Activated CD4-positive, alpha-beta T cell treated with anti-CD3 and anti-CD28 coated beads for 36 hours (primary cell): ENCODE results near the gene RERE. TPM values are rescaled to one million over a fixed set of nuclear protein-coding genes. Genes with fewer than 3 reads are reported as not detected.

Experiments used
- ATAC-seq: fragments of 200-7000 bp; cut with Tn5 transposase; one replicate; pipeline ENCODE4 v1.10.0; 2021; ENCODE audit warnings: mild to moderate bottlenecking, moderate library complexity
- CTCF ChIA-PET: fragments of 350-600 bp; sonication (Branson Sonifier 250); formaldehyde crosslinking; loops from one replicate; lab custom pipeline; 2021; ENCODE audit warnings: antibody characterized with exemption; lab: Charles Lee
- POLR2A ChIA-PET: fragments of 350-600 bp; sonication (Branson Sonifier 250); formaldehyde crosslinking; loops from one replicate; lab custom pipeline; 2021; ENCODE audit warnings: antibody characterized with exemption, inconsistent platforms; lab: Charles Lee
- DNase-seq: peaks from one replicate; pipeline ENCODE4 v3.0.0-alpha.2; 2020
- H3K27ac Mint-ChIP-seq: one replicate; pipeline ENCODE4 v1.8.0; 2021; ENCODE audit warnings: mixed read lengths
- H3K27me3 Mint-ChIP-seq: one replicate; pipeline ENCODE4 v1.8.0; 2021; ENCODE audit warnings: mixed read lengths
- H3K36me3 Mint-ChIP-seq: one replicate; pipeline ENCODE4 v1.8.0; 2021; ENCODE audit warnings: low read depth, mixed read lengths
- H3K4me1 Mint-ChIP-seq: one replicate; pipeline ENCODE4 v1.8.0; 2021; ENCODE audit warnings: mixed read lengths
- H3K4me3 Mint-ChIP-seq: one replicate; pipeline ENCODE4 v1.8.0; 2021; ENCODE audit warnings: mild to moderate bottlenecking, moderate library complexity, mixed read lengths
- H3K9me3 Mint-ChIP-seq: one replicate; pipeline ENCODE4 v1.8.0; 2021; ENCODE audit warnings: low read depth, mixed read lengths
- intact Hi-C, 2 experiments: fragments of 100-400 bp; cut with DNase I in 1 of 2; cut with micrococcal nuclease in 1 of 2; formaldehyde crosslinking; loops; one replicate each; pipeline versions ENCODE4 v1.14.2 to v1.15.1; 2022 to 2024; cut with DNase I, micrococcal nuclease
- total RNA-seq, 2 experiments: library from RNA; stranded (reverse); gene quantifications; one replicate each; pipeline ENCODE4 v1.2.3, GENCODE V29; 2021

The RERE gene
- total RNA-seq, 2 experiments from 2014 or later = 57.4 to 71.6 TPM

DNA sequence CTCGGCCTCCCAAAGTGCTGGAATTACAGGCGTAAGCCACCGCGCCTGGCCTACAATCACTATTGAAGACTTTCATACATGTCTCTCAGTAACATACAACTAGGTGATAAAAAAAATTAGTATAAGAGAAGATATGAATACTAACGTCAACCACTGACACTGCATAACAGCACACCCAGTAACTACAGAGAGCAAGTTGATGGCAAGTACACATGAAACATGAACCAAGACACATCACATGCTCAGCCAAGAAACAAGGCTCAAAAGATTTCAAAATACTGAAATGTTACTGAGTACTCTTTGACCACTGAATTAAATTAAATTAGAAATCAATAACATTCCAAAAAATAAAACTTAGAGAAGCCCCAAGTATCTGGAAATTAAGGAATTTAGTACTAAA, 331.4 kb downstream of the RERE start:
- ChIA-PET POLR2A (no interaction called here), CTCF (interaction anchor here (0.7 kb wide), 1 partner anchor 241 kb away, joined by 4 read pairs; no protein-coding TSS in a partner anchor)
- DNase-seq = no peak
- peaks cover 3% of the 10 kb centered on the region for H3K4me1 Mint-ChIP-seq
- no peak overlapping the region for H3K4me3 Mint-ChIP-seq
- no peak for ATAC-seq
- peaks cover 1% of the 10 kb centered on the region for H3K36me3 Mint-ChIP-seq
- no peak overlapping the region for H3K27ac Mint-ChIP-seq
- no peaks in the 10 kb centered on the region for H3K27me3 Mint-ChIP-seq
- intact Hi-C loops = no loop called here
- no peaks in the 10 kb centered on the region for H3K9me3 Mint-ChIP-seq

DNA sequence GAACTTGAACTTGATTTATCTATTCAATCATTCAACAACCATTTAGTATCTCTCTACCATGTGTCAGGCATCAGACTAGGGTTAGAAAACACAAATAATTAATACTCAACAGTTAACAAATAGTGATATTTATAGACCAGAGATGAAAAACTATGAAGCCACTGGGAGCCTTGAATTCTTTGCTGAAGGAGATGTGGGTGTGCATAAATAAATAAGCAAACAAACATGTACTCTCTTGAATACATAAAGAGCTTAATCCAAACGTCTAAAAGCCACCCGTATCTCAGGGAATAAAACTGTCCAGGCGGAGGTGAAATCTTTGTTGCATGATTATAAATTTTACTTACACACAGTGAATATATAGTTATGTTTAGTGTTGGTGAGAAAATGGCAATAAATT, 333.9 kb downstream of the RERE start:
- no peak overlapping the region for H3K4me3 Mint-ChIP-seq
- H3K9me3 Mint-ChIP-seq = no peaks in the 10 kb centered on the region
- H3K27me3 Mint-ChIP-seq = no peaks in the 10 kb centered on the region
- peaks cover 3% of the 10 kb centered on the region for H3K4me1 Mint-ChIP-seq
- intact Hi-C loops = no loop called here
- ChIA-PET CTCF (interaction anchor here (0.6 kb wide), 1 partner anchor 28 kb away, joined by 3 read pairs; no protein-coding TSS in a partner anchor), POLR2A (no interaction called here)
- no peaks in the 10 kb centered on the region for H3K36me3 Mint-ChIP-seq
- DNase-seq = no peak
- H3K27ac Mint-ChIP-seq = no peak overlapping the region
- ATAC-seq = no peak

DNA sequence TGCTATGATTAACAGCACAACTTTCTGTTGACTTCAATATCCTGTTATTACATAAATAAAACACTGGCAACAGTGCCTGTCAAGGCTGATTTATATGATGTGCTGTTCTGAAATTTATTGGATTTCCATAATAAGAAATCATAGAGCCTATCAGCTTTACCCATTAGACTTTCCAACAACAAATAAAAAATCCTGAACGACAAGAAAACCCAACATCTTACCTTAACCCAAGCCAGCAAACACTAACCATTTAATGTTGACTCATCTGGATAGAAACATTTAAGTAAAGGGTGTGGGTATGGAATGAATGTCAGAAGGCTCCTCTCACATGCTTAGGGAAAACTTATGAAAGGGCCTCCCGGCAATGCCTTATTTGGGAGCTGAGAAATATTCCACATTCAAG, 334.5 kb downstream of the RERE start:
- Mint-ChIP-seq H3K36me3 (no peaks in the 10 kb centered on the region), H3K9me3 (no peaks in the 10 kb centered on the region), H3K4me3 (no peak overlapping the region), H3K4me1 (peaks cover 9% of the 10 kb centered on the region), H3K27ac (no peak overlapping the region), H3K27me3 (no peaks in the 10 kb centered on the region)
- intact Hi-C loops = no loop called here
- ATAC-seq (no peak), DNase-seq (no peak)
- POLR2A ChIA-PET = no interaction called here
- CTCF ChIA-PET = interaction anchor here (0.6 to 1.5 kb wide), 2 partner anchors 10 to 27 kb away, joined by 3 to 5 read pairs; no protein-coding TSS in a partner anchor

DNA sequence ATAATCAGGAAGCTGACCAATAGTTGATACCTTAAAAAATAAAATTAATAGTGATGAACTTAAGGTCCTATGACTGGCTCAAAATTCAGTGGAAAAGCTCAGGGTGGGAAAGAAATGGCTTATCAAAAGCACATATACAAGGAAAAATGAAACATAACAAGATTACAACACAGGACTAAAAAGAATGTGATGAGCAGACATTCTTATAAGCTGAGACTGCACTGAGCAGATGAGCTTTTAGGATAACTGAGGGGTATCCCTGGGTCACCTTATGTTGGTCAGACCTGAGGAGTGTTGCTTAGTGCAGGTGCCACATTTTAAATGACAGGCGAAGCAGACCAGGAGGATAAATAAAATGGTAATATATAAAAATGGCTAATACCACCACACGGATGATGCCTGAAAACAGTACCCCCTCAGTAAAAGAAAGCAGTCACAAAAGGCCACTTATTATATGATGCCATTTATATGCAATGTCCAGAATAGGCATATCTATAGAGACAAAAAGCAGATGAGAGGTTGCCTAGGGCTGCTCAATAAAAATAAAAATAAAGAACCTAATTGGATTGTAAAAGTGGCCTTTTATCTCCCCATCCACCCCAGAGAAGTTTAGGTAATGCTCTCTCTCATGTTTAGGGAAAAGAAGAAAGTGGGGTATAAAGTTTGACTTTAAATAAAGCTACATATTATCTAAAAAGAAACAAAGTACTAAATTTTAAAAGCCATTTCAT, 335.6 kb downstream of the RERE start:
- Mint-ChIP-seq H3K9me3 (no peaks in the 10 kb centered on the region), H3K4me1 (peaks cover 21% of the 10 kb centered on the region), H3K4me3 (no peak overlapping the region), H3K27me3 (no peaks in the 10 kb centered on the region), H3K36me3 (no peaks in the 10 kb centered on the region), H3K27ac (no peak overlapping the region)
- DNase-seq = no peak
- ChIA-PET POLR2A (no interaction called here), CTCF (interaction anchor here (1.5 kb wide), 1 partner anchor 11 kb away, joined by 5 read pairs; no protein-coding TSS in a partner anchor)
- intact Hi-C loops = no loop called here
- ATAC-seq = no peak

DNA sequence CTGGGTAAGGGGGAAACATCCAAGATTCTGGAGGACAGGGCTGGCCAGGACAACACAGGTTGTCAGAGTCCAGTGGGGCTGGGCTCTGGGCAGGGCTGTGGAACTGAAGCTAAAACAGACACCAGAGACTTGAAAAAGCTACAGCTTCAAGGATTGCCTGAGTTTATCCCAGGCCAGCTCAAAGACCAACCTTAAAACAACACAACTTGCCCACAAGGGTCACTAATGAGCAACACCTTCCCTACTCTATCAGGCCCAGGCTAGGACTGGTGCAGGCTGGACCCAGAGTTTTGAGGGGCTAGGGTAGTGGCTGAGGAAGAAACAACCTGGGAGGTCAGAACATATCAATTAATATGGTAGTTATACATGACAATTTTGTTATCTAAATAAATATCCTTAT, 338.9 kb downstream of the RERE start:
- Mint-ChIP-seq H3K4me1 (peaks cover 39% of the 10 kb centered on the region), H3K36me3 (no peaks in the 10 kb centered on the region), H3K27me3 (no peaks in the 10 kb centered on the region), H3K9me3 (no peaks in the 10 kb centered on the region), H3K4me3 (no peak overlapping the region), H3K27ac (no peak overlapping the region)
- CTCF ChIA-PET = interaction anchor here (0.6 to 2.4 kb wide), 5 partner anchors 9 to 245 kb away, joined by 3 to 8 read pairs (median 3); no protein-coding TSS in a partner anchor
- DNase-seq = no peak
- ATAC-seq = no peak
- intact Hi-C loops = loop anchor here in 1 of 2 experiments (5.0 kb wide), 1 partner anchor 44 kb away; no protein-coding TSS in a partner anchor
- POLR2A ChIA-PET = interaction anchor here (0.5 to 1.2 kb wide), 3 partner anchors 47 to 398 kb away, joined by 3 to 6 read pairs (median 3); no protein-coding TSS in a partner anchor

DNA sequence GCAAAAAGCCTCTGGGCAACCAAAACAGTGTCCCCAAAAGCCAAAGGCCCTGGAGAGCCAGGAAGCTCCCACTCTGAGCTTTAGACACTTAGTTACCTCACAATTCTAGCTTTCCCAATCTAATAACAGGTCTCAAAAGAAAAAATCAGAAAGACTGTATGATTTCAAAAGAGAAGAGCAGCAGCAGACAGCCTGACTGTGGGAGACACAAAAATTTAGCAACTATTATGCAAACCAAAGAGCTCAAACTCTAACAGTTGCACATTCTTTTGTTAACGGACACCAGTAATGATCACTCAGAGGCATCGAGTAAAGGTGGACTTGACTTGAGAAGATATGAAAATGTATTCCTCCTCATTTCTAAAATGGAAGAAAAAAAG, 339.5 kb downstream of the RERE start:
- CTCF ChIA-PET = interaction anchor here (0.9 to 2.4 kb wide), 3 partner anchors 8 to 84 kb away, joined by 3 to 8 read pairs (median 3); no protein-coding TSS in a partner anchor
- DNase-seq (no peak), ATAC-seq (no peak)
- Mint-ChIP-seq H3K4me1 (peaks cover 43% of the 10 kb centered on the region), H3K27ac (peak overlapping the region; percentile 85), H3K4me3 (no peak overlapping the region), H3K27me3 (no peaks in the 10 kb centered on the region), H3K9me3 (no peaks in the 10 kb centered on the region), H3K36me3 (no peaks in the 10 kb centered on the region)
- intact Hi-C loops = loop anchor here (1.0 to 5.0 kb wide), 4 partner anchors 18 to 62 kb away; no protein-coding TSS in a partner anchor
- POLR2A ChIA-PET = interaction anchor here (0.5 to 1.2 kb wide), 2 partner anchors 48 to 399 kb away, joined by 3 to 6 read pairs; no protein-coding TSS in a partner anchor

DNA sequence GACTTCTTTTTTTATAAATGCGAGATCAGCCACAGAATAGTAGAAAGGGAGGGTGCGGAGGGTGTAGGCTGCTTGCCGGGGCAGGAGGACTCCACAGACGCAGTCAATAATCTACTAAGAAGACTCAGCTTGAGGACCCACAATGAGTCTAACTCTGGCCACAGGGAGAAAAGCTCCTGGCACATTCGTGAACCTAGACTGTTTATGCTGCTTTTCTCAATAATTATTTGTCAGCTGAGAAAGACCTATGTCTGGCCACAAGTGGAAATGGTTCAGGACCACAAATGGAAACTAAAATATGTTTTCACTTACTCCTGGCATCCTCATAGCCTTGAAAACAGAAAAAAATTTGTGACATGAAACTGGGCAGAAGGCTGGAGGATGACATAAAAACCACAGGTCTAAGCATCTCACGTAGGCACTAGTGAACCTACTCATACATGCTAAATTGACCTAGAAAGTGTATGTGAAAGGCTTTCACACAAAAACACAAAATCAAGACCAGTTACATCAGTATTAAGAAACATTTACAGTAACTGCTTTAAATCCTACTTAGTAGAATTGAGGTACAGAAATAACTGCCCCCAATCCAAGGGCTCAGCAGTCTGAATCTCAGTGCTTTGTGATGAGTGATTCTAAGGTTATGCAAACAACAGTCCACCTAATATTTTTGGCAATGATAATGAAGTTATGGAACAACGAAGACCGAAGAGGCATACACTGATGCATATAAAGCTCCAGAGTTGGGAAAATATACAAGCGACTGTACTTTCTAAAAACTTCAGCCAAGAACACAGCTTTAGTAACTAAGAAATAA, 340.1 kb downstream of the RERE start:
- H3K9me3 Mint-ChIP-seq = no peaks in the 10 kb centered on the region
- H3K27me3 Mint-ChIP-seq = no peaks in the 10 kb centered on the region
- DNase-seq (peak; percentile 45), ATAC-seq (peak; percentile 77)
- POLR2A ChIA-PET = interaction anchor here (1.2 kb wide), 1 partner anchor 48 kb away, joined by 3 read pairs; no protein-coding TSS in a partner anchor
- peaks cover 49% of the 10 kb centered on the region for H3K4me1 Mint-ChIP-seq
- intact Hi-C loops = loop anchor here (1.0 to 5.0 kb wide), 4 partner anchors 19 to 63 kb away; no protein-coding TSS in a partner anchor
- H3K4me3 Mint-ChIP-seq = no peak overlapping the region
- peak overlapping the region; percentile 85 for H3K27ac Mint-ChIP-seq
- no peaks in the 10 kb centered on the region for H3K36me3 Mint-ChIP-seq
- CTCF ChIA-PET = interaction anchor here (0.9 to 2.4 kb wide), 3 partner anchors 8 to 85 kb away, joined by 3 to 8 read pairs (median 3); no protein-coding TSS in a partner anchor

DNA sequence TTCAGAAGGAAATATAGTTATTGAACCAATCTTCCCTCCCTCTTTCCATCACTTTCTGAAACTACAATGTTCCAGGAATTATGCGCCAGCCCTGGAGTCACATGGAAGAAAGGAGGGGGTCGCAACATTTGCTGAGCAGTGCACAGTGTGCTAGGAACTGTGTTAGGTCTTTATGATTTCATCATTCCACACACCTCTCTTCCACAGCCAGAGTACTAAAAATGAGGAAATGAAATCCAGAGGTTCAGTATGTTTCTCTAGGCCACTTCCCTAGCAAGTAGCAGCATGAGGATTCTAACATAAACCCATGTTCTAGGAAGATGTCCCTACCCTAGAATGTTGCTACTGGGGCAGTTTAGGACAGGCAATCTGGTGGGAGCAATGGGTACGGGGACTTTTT, 341.4 kb downstream of the RERE start:
- DNase-seq (no peak), ATAC-seq (no peak)
- Mint-ChIP-seq H3K36me3 (no peaks in the 10 kb centered on the region), H3K9me3 (no peaks in the 10 kb centered on the region), H3K27me3 (no peaks in the 10 kb centered on the region), H3K4me1 (peaks cover 57% of the 10 kb centered on the region), H3K4me3 (no peak overlapping the region), H3K27ac (no peak overlapping the region)
- POLR2A ChIA-PET = no interaction called here
- CTCF ChIA-PET = no interaction called here
- intact Hi-C loops = loop anchor here in 1 of 2 experiments (5.0 kb wide), 1 partner anchor 46 kb away; no protein-coding TSS in a partner anchor

DNA sequence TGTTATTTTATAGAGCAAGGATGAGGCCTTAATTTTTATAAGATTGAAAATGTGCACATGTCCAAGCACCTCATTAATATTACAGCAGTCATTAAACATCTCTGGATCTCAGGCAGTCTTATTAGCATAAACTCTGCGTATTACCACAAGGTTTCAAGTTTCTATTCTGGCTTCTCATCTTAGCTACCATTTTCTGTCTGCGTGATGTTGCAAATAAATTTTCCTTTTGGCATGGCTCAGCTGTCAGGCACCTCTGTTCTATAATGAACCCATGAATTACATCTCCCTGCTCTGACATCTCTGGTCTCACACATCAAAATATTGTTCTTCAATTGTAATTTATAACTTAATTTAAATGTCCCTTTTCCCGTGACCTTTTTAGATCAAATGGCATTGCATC, 343.1 kb downstream of the RERE start:
- H3K4me1 Mint-ChIP-seq = peaks cover 57% of the 10 kb centered on the region
- intact Hi-C loops = loop anchor here in 1 of 2 experiments (5.0 kb wide), 1 partner anchor 52 kb away; no protein-coding TSS in a partner anchor
- no peaks in the 10 kb centered on the region for H3K27me3 Mint-ChIP-seq
- no peak for DNase-seq
- no peak overlapping the region for H3K4me3 Mint-ChIP-seq
- no peak overlapping the region for H3K27ac Mint-ChIP-seq
- no peaks in the 10 kb centered on the region for H3K9me3 Mint-ChIP-seq
- ChIA-PET POLR2A (no interaction called here), CTCF (interaction anchor here (0.6 to 1.2 kb wide), 3 partner anchors 14 to 109 kb away, joined by 3 read pairs; no protein-coding TSS in a partner anchor)
- ATAC-seq = no peak
- no peaks in the 10 kb centered on the region for H3K36me3 Mint-ChIP-seq

DNA sequence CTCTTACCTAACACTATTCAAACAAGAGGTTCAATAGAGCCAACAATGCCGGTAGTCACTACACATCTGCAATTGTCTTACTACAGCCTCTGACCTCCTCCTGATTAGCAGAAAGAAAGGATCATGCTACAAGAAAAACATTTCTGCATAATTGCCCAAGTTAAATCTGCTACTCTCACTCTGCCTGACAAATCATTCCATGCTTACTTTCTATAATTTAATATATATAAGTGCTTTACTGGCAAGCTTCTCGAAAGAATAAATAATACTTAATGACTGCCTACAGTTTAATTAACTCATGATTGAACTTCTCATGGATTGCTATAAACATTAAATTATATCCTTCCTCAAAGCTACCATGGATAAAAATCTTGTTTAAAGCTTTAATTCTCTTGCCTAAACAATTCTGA, 343.5 kb downstream of the RERE start:
- ChIA-PET POLR2A (no interaction called here), CTCF (interaction anchor here (0.6 to 1.2 kb wide), 4 partner anchors 13 to 678 kb away, joined by 3 read pairs; no protein-coding TSS in a partner anchor)

More for the DNA sequence above, 343.5 kb downstream of the RERE start:
- intact Hi-C loops = loop anchor here (1.0 to 5.0 kb wide), 4 partner anchors 49 to 77 kb away; no protein-coding TSS in a partner anchor
- Mint-ChIP-seq H3K4me1 (peaks cover 57% of the 10 kb centered on the region), H3K9me3 (no peaks in the 10 kb centered on the region), H3K27ac (no peak overlapping the region), H3K36me3 (no peaks in the 10 kb centered on the region), H3K4me3 (no peak overlapping the region), H3K27me3 (no peaks in the 10 kb centered on the region)
- no peak for ATAC-seq
- no peak for DNase-seq
